HG03378 (cell line): ENCODE data around the gene ZFHX3.
"Not testable (repeated sequence)": the region's sequence is repeated elsewhere in the genome, so short reads cannot be mapped to it uniquely, and the experiment has no call there.

Source experiments
- ATAC-seq: cut with Tn5 transposase; IDR thresholded peaks from one replicate; pipeline ENCODE4 v1.9.1; 2021; ENCODE audit warnings: mild to moderate bottlenecking, moderate library complexity; ENCODE audit not compliant: unreplicated experiment

The ZFHX3 gene

GRCh38 chr16:73047536-73048291, at the start of gene ZFHX3:
ZFHX3 (minus strand) TSS chr16:73048128; CDS start chr16:72960145, 87,983 bp downstream.
- peak; percentile 60 for ATAC-seq

- ATAC-seq: no peak
These were observed 48.6 kb upstream of the ZFHX3 start for GRCh38 chr16:73096510-73096909.

- no peak for ATAC-seq
These were observed 48.0 kb upstream of the ZFHX3 start for GRCh38 chr16:73095885-73096421.

GRCh38 chr16:73095142-73095820, 47.4 kb upstream of the ZFHX3 start:
- no peak for ATAC-seq

GRCh38 chr16:73094371-73094770, 46.4 kb upstream of the ZFHX3 start:
- no peak for ATAC-seq

- ATAC-seq: no peak
These were observed 45.5 kb upstream of the ZFHX3 start for GRCh38 chr16:73093146-73094144.

GRCh38 chr16:73092236-73092781, 44.4 kb upstream of the ZFHX3 start:
- no peak for ATAC-seq

- ATAC-seq: no peak
These were observed 43.2 kb upstream of the ZFHX3 start for GRCh38 chr16:73091174-73091573.

GRCh38 chr16:73089420-73089819, 41.5 kb upstream of the ZFHX3 start:
- no peak for ATAC-seq

GRCh38 chr16:73086108-73086507, 38.2 kb upstream of the ZFHX3 start:
- ATAC-seq: no peak

- no peak for ATAC-seq
These were observed 35.3 kb upstream of the ZFHX3 start for GRCh38 chr16:73083271-73083670.

- not testable (repeated sequence) for ATAC-seq
These were observed 34.7 kb upstream of the ZFHX3 start for GRCh38 chr16:73082634-73083051.

- no peak for ATAC-seq
These were observed 33.0 kb upstream of the ZFHX3 start for GRCh38 chr16:73080931-73081330.

GRCh38 chr16:73076324-73076810, 28.4 kb upstream of the ZFHX3 start:
- no peak for ATAC-seq

GRCh38 chr16:73074382-73074781, 26.5 kb upstream of the ZFHX3 start:
- no peak for ATAC-seq

- not testable (repeated sequence) for ATAC-seq
These were observed 24.1 kb upstream of the ZFHX3 start for GRCh38 chr16:73072051-73072450.

- ATAC-seq: no peak
These were observed 23.4 kb upstream of the ZFHX3 start for GRCh38 chr16:73071131-73071940.

GRCh38 chr16:73069581-73070262, 21.8 kb upstream of the ZFHX3 start:
- ATAC-seq: no peak
